Activated naive CD8-positive, alpha-beta T cell treated with anti-CD3 and anti-CD28 coated beads for 36 hours (primary cell): ENCODE results near the gene RHCE. TPM values are rescaled to one million over a fixed set of nuclear protein-coding genes. Genes with fewer than 3 reads are reported as not detected.
A peak's percentile ranks its signal among the peaks of the same experiment; 100 is the strongest.
"Not testable (repeated sequence)": the region's sequence is repeated elsewhere in the genome, so short reads cannot be mapped to it uniquely, and the experiment has no call there.

Experiments
- DNase-seq: peaks from one replicate; pipeline ENCODE4 v3.0.0; 2021
- H3K27ac Mint-ChIP-seq: one replicate; pipeline ENCODE4 v1.8.0; 2022; ENCODE audit warnings: mild to moderate bottlenecking, moderate library complexity, mixed read lengths
- H3K27me3 Mint-ChIP-seq: one replicate; pipeline ENCODE4 v1.8.0; 2022; ENCODE audit warnings: mild to moderate bottlenecking, mixed read lengths
- H3K36me3 Mint-ChIP-seq: one replicate; pipeline ENCODE4 v1.8.0; 2021; ENCODE audit warnings: mild to moderate bottlenecking, mixed read lengths
- H3K4me1 Mint-ChIP-seq: one replicate; pipeline ENCODE4 v1.8.0; 2021; ENCODE audit warnings: mixed read lengths
- H3K4me3 Mint-ChIP-seq: one replicate; pipeline ENCODE4 v1.8.0; 2022; ENCODE audit warnings: mild to moderate bottlenecking, moderate library complexity, mixed read lengths
- H3K9me3 Mint-ChIP-seq: one replicate; pipeline ENCODE4 v1.8.0; 2022; ENCODE audit warnings: mixed read lengths
- total RNA-seq, 2 experiments: library from RNA; stranded (reverse); gene quantifications; one replicate each; pipeline ENCODE4 v1.2.3, GENCODE V29; 2021

Gene RHCE
- total RNA-seq, 2 experiments from 2014 or later: 0.29 to 0.32 TPM

DNA sequence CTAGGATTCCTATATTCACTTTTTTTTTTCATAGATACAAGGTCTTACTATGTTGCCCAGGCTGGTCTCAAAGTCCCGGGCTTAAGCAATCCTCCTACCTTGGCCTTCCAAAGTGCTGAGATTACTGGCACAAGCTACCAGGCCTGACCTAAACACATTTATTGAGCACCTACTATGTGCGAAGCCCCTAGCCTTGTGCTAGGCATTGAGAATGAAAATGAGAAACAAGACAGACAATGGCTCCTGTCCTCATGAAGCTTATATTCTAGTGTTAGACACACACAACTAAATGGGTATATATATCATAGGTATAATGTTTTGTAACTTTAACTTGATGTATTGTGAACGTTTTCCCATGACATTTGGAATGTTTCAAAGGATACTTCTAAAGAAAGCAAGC lies 71.0 kb downstream of the RHCE start:
- no peak for DNase-seq
- H3K4me3 Mint-ChIP-seq: no peak overlapping the region
- peaks cover 13% of the 10 kb centered on the region for H3K36me3 Mint-ChIP-seq
- no peak overlapping the region for H3K27ac Mint-ChIP-seq
- no peaks in the 10 kb centered on the region for H3K9me3 Mint-ChIP-seq
- H3K4me1 Mint-ChIP-seq: peaks cover 3% of the 10 kb centered on the region
- H3K27me3 Mint-ChIP-seq: no peaks in the 10 kb centered on the region

DNA sequence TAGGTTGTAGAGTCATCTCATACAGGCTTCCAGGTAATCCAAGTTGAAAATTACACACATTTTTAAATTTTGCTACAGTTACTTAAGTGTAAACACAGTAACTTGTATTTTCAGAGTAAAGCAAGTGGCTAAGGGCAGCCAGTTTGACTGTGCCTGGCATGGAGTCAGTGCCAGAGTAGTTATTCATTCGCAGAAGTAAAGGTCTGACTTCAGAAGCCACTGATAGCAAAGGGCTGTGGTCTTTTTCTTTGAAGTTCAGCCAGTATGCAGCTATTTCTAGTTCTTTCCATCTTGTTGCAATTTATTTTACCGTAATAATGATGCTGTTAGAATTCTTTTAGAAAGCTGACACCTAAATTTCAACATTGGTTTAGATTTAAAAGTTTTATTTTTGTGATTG lies 73.1 kb downstream of the RHCE start:
- no peak overlapping the region for H3K4me3 Mint-ChIP-seq
- H3K27ac Mint-ChIP-seq: no peak overlapping the region
- H3K4me1 Mint-ChIP-seq: peaks cover 3% of the 10 kb centered on the region
- H3K27me3 Mint-ChIP-seq: no peaks in the 10 kb centered on the region
- no peak for DNase-seq
- H3K36me3 Mint-ChIP-seq: peaks cover 14% of the 10 kb centered on the region
- H3K9me3 Mint-ChIP-seq: no peaks in the 10 kb centered on the region

DNA sequence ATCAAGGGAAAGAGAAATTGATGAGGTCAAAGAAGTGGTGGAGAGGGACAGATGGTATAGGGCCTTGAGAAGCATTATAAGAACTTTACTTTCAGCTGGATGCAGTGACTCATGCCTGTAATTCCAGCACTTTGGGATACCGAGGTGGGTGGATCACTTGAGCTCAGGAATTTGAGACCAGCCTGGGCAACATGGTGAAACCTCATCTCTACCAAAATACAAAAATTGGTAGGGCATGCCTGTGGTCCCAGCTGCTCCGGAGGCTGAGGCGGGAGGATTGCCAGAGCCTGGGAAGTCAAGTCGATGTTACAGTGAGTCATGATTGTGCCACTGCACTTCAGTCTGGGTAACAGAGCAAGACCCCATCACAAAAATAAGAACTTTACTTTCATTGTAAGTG lies 76.8 kb downstream of the RHCE start:
- H3K4me1 Mint-ChIP-seq: peaks cover 28% of the 10 kb centered on the region
- H3K27me3 Mint-ChIP-seq: no peaks in the 10 kb centered on the region
- no peaks in the 10 kb centered on the region for H3K9me3 Mint-ChIP-seq
- DNase-seq: no peak
- H3K36me3 Mint-ChIP-seq: peaks cover 14% of the 10 kb centered on the region
- H3K4me3 Mint-ChIP-seq: no peak overlapping the region
- peak overlapping the region; percentile 21 for H3K27ac Mint-ChIP-seq

DNA sequence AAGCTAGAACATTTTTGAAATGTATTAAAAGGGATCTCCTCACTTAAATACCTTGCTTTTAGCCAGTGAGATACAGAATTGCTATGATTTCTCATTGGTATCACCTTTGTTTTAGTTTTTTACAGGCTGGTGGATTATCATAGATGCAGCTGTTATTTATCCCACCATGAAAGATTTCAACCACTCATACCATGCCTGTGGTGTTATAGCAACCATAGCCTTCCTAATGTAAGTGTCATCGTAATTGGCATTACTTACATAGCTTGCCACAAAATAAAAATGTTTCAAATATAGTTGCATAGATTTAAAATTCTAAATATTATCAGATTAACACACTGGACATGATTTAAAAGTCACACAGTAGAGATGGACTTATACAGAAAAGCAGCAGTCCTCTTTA lies 77.8 kb downstream of the RHCE start:
- Mint-ChIP-seq H3K36me3 (peaks cover 12% of the 10 kb centered on the region), H3K4me3 (no peak overlapping the region), H3K9me3 (no peaks in the 10 kb centered on the region), H3K27ac (no peak overlapping the region), H3K27me3 (no peaks in the 10 kb centered on the region), H3K4me1 (peaks cover 26% of the 10 kb centered on the region)
- no peak for DNase-seq

DNA sequence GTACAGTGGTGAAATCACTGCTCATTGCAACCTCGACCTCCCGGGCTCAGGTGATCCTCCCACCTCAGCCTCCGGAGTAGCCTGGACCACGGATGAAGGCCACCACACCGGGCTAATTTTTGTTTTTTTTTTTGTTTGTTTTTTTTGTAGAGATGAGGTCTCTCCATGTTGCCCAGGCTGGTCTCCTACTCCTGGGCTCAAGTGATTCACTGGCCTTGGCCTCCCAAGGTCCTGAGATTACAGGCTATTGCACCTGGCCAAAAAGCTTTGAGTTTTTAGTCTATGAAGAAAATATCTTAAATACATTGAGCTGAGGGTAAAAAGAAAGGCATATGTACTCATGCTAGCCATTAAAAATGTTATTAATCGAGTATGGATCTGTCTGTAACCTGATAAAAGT lies 78.9 kb downstream of the RHCE start:
- H3K36me3 Mint-ChIP-seq: peaks cover 12% of the 10 kb centered on the region
- H3K4me3 Mint-ChIP-seq: no peak overlapping the region
- no peaks in the 10 kb centered on the region for H3K27me3 Mint-ChIP-seq
- no peak overlapping the region for H3K27ac Mint-ChIP-seq
- H3K4me1 Mint-ChIP-seq: peaks cover 24% of the 10 kb centered on the region
- H3K9me3 Mint-ChIP-seq: no peaks in the 10 kb centered on the region
- no peak for DNase-seq

DNA sequence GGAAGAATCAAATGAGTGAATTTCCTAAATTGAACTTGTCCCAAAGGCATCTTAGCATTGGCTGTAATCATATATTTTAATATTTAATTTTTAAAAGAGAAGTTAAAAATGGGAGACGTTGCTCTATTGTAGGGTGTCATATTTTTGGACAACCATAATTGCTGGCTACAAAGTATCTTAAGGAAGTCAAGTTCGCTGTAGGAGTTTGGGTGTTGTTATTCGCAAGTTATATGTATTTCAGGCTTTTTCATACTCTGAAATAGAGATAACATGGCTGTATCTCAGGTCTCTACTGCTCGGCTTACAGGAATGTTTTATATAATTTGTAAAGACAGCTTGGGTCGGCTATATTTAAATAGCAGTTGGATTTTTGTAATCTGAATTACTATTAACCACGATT lies 81.6 kb downstream of the RHCE start:
- Mint-ChIP-seq H3K27me3 (no peaks in the 10 kb centered on the region), H3K27ac (peak overlapping the region; percentile 94), H3K36me3 (peaks cover 12% of the 10 kb centered on the region), H3K4me3 (peak overlapping the region; percentile 93), H3K9me3 (no peaks in the 10 kb centered on the region), H3K4me1 (peaks cover 24% of the 10 kb centered on the region)
- no peak for DNase-seq

DNA sequence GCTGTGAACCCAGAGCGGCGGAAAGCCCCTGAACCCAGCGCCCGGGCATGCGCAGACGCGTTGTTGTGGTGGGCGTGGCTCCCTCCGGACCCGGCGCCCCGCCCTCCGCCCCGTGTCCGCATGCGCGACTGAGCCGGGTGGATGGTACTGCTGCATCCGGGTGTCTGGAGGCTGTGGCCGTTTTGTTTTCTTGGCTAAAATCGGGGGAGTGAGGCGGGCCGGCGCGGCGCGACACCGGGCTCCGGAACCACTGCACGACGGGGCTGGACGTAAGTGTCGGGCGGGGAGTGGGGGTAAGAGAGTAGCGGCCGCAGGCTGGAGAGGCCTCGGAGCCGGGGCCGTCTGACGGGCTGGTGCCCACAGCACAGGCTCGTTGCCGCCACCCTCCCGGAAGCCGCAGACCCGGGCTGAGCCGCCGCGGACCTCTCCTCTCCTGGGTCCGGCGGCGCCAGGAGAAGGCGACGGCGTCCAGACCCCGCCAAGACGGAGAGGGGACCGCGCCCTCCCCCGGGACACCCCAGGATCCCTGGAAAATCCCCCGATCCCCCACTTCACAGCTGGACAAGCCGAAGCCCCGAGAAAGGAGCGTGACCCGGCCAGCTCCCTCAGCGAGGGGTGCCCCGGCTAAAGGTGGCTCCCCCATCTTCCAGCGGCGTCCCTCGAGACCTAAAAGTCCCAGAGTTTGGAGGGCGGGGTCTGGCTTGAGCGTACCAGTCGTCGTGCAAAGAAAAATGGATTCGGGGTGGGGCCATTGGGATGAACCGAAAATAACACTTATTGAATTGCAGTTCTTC lies 82.2 kb downstream of the RHCE start, which contains the start of gene TMEM50A:
TMEM50A (plus strand) TSS at position 147 of the 794 bp plus-strand sequence. CDS start 2,153 bp downstream, outside the sequence.
- Mint-ChIP-seq H3K27me3 (no peaks in the 10 kb centered on the region), H3K4me1 (peaks cover 25% of the 10 kb centered on the region), H3K4me3 (peak within 1 kb of the TSS; percentile 93), H3K27ac (peak within 1 kb of the TSS; percentile 94), H3K36me3 (peaks cover 12% of the 10 kb centered on the region), H3K9me3 (no peaks in the 10 kb centered on the region)
- peak; percentile 92 for DNase-seq

DNA sequence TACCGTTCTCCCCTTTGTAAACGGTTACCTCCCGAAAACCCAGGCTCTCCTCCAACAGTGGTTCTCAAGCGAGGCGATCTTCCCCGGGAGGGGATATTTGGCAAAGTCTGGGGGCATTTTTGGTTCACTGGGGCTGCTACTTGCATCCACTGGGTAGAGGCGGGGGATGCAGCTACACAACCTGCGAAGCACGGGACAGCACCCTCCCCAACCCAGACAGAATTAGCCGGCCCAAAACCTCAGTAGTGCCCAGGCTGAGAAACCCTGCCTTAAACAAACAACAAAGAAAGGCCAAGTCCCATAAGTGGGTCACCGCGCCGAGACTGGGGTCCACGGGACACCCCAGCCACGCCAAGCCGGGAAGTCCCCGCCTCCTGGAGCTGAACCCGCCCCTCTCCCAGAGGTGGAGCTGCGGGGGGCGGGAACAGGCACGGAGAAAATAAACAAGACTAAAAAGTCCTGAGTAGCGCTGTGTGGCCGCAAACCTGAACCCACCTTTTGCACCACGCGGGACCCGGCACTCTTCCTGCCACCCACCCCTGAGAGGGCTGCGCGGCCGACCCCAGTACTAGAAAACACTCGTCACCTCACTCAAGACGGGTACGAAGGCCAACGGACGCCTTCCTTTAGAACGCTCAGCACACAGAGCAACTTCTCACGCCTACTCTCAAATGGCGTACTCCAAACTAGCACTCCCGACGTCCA lies 83.0 kb downstream of the RHCE start:
- Mint-ChIP-seq H3K36me3 (peaks cover 12% of the 10 kb centered on the region), H3K27ac (peak overlapping the region; percentile 94), H3K4me3 (peak overlapping the region; percentile 93), H3K4me1 (peaks cover 27% of the 10 kb centered on the region)
- not testable (repeated sequence) for H3K27me3 Mint-ChIP-seq, H3K9me3 Mint-ChIP-seq, DNase-seq

DNA sequence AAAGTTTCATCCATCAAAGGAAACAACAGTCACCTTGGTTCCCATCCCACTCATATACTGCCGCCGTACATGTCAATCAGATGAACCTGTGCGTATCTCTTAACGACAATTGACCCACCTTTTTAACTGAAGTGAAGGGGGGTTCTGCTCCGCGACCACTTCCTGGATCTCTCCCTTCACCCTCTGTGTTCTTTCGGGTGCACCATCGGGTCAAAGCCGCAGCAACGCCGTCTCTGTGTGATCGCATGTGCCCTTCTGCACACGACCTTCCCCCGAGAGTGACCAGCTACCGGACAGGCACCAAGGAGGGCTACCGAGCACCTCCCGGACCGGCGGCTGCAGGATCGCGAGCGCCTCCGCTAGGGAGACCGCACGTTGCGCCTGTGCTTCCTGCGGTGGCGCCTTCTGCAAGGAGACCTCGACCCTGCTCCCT lies 83.7 kb downstream of the RHCE start:
- DNase-seq: peak; percentile 36
- Mint-ChIP-seq H3K36me3 (peaks cover 12% of the 10 kb centered on the region), H3K4me1 (peaks cover 26% of the 10 kb centered on the region), H3K4me3 (peak overlapping the region; percentile 87), H3K27ac (peak overlapping the region; percentile 83)
- H3K27me3 Mint-ChIP-seq, H3K9me3 Mint-ChIP-seq: not testable (repeated sequence)

DNA sequence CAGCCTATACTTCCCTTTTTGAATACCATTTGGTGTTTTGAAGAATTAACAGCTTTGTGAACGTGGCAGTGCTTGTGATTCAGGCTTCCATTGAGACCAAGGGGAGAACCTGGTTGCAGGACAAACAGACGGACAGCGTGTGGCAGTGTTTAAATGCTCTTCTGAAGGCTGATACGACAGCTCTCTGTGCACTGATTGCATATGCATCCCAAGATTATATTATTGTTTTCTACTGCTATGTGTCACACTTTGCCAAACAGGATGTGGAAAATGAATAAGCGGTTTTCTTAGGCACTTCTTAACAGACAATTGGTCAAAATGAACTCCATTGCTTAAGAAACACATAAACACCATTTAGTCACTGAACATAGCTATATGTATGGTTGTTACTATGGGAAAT lies 90.7 kb downstream of the RHCE start:
- H3K36me3 Mint-ChIP-seq, H3K27me3 Mint-ChIP-seq, H3K9me3 Mint-ChIP-seq, H3K4me1 Mint-ChIP-seq, DNase-seq, H3K4me3 Mint-ChIP-seq: not testable (repeated sequence)
- peak overlapping the region; percentile 25 for H3K27ac Mint-ChIP-seq

DNA sequence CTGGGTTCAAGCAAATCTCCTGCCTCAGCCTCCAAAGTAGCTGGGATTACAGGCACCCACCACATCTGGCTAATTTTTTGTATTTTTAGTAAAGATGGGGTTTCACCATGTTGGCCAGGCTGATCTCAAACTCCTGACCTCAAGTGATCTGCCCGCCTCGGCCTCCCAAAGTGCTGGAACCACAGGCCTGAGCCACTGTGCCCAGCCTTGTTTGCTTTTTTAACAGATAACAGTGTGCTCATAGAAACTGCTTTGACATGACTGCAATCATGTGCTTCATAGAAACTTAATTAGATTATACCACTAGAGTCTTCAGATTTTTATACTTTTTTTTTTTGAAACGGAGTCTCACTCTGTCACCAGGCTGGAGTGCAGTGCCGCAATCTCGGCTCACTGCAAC lies 91.3 kb downstream of the RHCE start:
- not testable (repeated sequence) for DNase-seq, H3K4me3 Mint-ChIP-seq, H3K27ac Mint-ChIP-seq, H3K36me3 Mint-ChIP-seq, H3K9me3 Mint-ChIP-seq, H3K4me1 Mint-ChIP-seq, H3K27me3 Mint-ChIP-seq

DNA sequence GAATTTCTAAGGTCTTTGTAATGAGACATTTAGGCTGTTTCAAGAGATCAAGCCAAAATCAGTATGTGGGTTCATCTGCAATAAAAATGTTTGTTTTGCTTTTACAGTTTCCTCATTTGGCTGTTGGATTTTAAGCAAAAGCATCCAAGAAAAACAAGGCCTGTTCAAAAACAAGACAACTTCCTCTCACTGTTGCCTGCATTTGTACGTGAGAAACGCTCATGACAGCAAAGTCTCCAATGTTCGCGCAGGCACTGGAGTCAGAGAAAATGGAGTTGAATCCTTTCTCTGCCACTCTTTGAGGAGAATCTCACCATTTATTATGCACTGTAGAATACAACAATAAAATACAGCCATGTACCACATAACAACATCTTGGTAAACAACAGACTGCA lies 91.8 kb downstream of the RHCE start:
- not testable (repeated sequence) for H3K9me3 Mint-ChIP-seq, H3K27ac Mint-ChIP-seq, H3K4me1 Mint-ChIP-seq, H3K36me3 Mint-ChIP-seq, DNase-seq, H3K4me3 Mint-ChIP-seq, H3K27me3 Mint-ChIP-seq

DNA sequence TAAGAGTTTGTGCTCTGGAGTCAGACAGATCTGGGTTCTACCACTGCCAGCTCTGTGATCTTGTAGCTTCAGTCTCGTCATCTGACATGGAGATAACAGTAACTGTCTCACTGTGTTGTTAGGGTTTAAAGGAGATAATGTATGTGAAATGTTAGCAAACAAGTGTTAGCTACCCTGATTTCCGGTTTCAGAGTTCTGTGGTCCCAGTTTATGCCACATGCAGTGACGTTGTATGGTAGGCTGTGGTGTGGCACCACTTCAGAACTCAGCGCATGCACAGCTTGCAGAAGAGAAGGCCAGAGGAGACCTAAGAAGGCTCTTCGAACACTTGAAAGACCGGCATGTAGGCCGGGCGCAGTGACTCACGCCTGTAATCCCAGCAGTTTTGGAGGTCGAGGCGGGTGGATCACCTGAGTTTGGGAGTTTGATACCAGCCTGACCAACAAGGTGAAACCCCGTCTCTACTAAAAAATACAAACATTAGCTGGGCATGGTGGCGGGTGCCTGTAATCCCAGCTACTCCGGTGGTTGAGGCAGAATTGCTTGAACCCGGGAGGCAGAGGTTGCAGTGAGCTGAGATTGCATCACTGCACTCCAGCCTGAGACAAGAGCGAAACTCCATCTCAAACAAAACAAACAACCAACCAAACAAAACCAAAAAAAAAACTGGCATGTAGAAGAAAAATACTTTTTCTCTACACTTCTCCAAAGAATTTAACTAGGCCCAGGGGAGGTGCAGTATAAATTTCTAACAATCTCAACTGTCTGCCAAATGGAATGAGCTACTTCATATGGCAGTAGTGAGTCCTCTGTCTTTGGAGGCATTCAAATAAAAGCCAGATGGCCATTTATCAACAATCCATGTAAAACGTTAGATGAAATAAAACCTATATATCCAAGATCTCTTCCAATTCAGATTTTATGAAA lies 92.5 kb downstream of the RHCE start:
- H3K27me3 Mint-ChIP-seq, H3K9me3 Mint-ChIP-seq, H3K27ac Mint-ChIP-seq, H3K4me3 Mint-ChIP-seq, DNase-seq, H3K4me1 Mint-ChIP-seq, H3K36me3 Mint-ChIP-seq: not testable (repeated sequence)

DNA sequence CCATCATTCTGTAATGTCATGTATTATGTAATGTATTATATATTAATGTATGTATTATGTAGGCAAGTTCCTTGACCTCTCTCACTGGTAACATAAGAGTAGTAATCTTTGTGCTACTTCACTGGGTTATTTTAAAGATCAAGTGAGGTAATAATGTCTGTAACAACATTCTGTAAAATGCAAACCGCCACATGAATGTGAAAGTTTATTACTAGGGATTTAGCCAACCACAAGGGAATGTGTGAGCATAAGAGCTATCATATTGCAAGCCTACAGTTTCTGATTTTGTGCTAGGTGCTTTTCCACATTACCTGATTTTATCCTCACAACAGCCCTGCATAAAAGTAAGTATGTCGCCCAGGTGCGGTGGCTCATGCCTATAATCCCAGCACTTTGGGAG lies 96.2 kb downstream of the RHCE start:
- not testable (repeated sequence) for H3K27ac Mint-ChIP-seq, H3K4me3 Mint-ChIP-seq, H3K9me3 Mint-ChIP-seq, H3K4me1 Mint-ChIP-seq, H3K36me3 Mint-ChIP-seq, H3K27me3 Mint-ChIP-seq, DNase-seq

DNA sequence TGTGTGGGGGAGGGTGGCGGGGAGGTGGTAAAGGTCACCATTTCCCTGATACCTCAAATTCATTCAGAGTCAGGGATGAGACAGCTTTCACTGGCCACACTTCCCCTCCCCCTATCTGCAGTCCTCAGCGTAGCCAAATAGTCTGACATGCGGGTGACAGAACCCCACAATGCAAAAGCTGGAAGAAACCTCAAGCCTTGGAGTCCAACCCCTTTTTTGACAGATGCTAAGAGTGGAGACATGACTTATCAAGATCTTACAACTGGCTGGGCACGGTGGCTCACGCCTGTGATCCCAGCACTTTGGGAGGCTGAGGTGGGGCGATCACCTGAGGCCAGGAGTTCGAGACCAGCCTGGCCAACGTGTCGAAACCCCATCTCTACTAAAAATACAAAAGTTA lies 98.5 kb downstream of the RHCE start:
- not testable (repeated sequence) for H3K4me3 Mint-ChIP-seq, H3K27me3 Mint-ChIP-seq, H3K36me3 Mint-ChIP-seq, H3K27ac Mint-ChIP-seq, DNase-seq, H3K9me3 Mint-ChIP-seq, H3K4me1 Mint-ChIP-seq
